Thyroid gland (tissue), 4 donors: ENCODE data around the gene B3GNT8.

Experiments
- CTCF ChIP-seq, 6 experiments: fragments of 200-600 bp in 3 of 6; fragments of 450-650 bp in 3 of 6; sonication (generic) in 3 of 6; IDR thresholded peaks; one replicate each; pipeline ENCODE4 v1.5.1; 2016 to 2019; ENCODE audit warnings: antibody characterized with exemption in 6 of 6, mild to moderate bottlenecking in 2 of 6, inconsistent platforms in 1 of 6, moderate library complexity in 1 of 6
- POLR2A ChIP-seq, 2 donors: fragments of 450-650 bp; IDR thresholded peaks; one replicate each; pipeline ENCODE4 v1.6.1; 2017; ENCODE audit warnings: antibody characterized with exemption in 2 of 2, mild to moderate bottlenecking in 2 of 2, moderate library complexity in 1 of 2

- TF ChIP-seq CTCF (IDR thresholded peaks at IDR 0.05) (no peak), POLR2A (IDR thresholded peaks at IDR 0.05) (no peak)
Observed at GRCh38 chr19:41422456-41422855, 4.7 kb downstream of the B3GNT8 start.
